ENCODE measurements around the gene IDH3B. TPM values are rescaled to one million over a fixed set of nuclear protein-coding genes. Genes with fewer than 3 reads are reported as not detected.

The IDH3B gene
- total and polyA plus RNA-seq, 2 donors (not counting 1 experiment from before 2014, with no cell fraction given) = 131 to 225 TPM

DNA sequence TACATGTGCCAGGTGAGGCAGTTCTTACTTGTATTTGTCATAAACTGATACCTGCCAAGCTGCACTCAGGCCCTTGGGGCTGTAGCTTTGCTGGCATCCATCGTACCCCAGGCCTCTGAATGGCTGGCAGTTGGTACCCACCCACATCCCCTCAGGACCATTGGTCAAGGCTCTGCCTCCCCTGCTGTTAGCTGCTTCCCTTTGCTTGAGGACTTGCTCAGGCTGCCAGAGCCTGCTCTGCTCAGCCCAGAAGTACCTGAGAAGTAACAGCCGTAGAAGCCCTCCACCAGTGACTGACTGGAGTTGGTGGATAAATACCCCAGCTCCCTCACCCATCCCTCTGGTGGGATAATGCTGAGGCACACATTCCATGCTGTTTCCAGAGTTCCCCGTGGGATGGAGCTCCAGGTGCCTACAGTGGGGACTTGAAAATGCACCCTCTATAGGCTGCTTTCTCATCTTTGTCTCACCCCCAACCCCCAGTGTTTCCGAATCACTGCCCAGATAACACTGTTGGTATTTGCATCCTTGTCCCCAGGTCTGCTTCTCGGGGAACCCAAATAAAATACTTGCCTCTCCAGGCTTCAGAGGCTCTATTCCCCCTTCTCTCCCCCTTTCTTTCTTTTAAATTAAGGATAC, 35.9 kb upstream of the IDH3B start:
- Histone ChIP-seq H3K27ac (ENCODE audit: low read length in 2 of 2) (no peak overlapping the region), H3K4me1 (ENCODE audit: control insufficient read depth in 2 of 2, insufficient read depth in 2 of 2, low read length in 2 of 2) (no peaks in the 10 kb centered on the region), H2AFZ (ENCODE audit: insufficient read depth, low read depth, low read length, poor library complexity, severe bottlenecking) (no peak overlapping the region), H3K4me3 (ENCODE audit: control extremely low read depth in 1 of 5, extremely low read depth in 1 of 5, insufficient read depth in 1 of 5, low read depth in 2 of 5, low read length in 4 of 5) (no peak overlapping the region), H4K20me1 (ENCODE audit: control insufficient read depth, insufficient read depth, low read length, poor library complexity, severe bottlenecking) (no peaks in the 10 kb centered on the region), H3K4me2 (replicated peaks; ENCODE audit: low read depth, low read length, poor library complexity, severe bottlenecking) (no peak overlapping the region), H3K36me3 (replicated peaks in 1 of 2; ENCODE audit: control extremely low read depth in 1 of 2, control insufficient read depth in 1 of 2, extremely low read depth in 1 of 2, insufficient read depth in 2 of 2, low read length in 1 of 2) (no peaks in the 10 kb centered on the region), H3K27me3 (replicated peaks in 1 of 4; ENCODE audit: control extremely low read depth in 1 of 4, control insufficient read depth in 3 of 4, insufficient read depth in 4 of 4, low read length in 3 of 4) (peaks cover 0 to 36% (median 15%) of the 10 kb centered on the region in 4 experiments), H3K9me3 (ENCODE audit: control extremely low read depth in 1 of 3, control insufficient read depth in 2 of 3, insufficient read depth in 1 of 3, low read length in 2 of 3) (no peaks in the 10 kb centered on the region), H3K79me2 (ENCODE audit: control insufficient read depth, insufficient read depth, low read length) (no peaks in the 10 kb centered on the region), H3K9ac (ENCODE audit: low read length) (no peak overlapping the region)
- Mint-ChIP-seq H3K4me3 (no peak overlapping the region), H3K9me3 (ENCODE audit: insufficient read depth) (no peaks in the 10 kb centered on the region), H3K27me3 (peaks cover 57% of the 10 kb centered on the region), H3K27ac (no peak overlapping the region), H3K4me1 (peaks cover 2% of the 10 kb centered on the region)
- no peak for ATAC-seq (ENCODE audit: low read depth)
- 86% methylated on average over 5 of the region's 5 CpGs for WGBS (ENCODE audit: insufficient coverage)
- no peak for TF ChIP-seq EZH2 (IDR thresholded peaks at IDR 0.05; ENCODE audit: borderline replicate concordance, insufficient read depth, low read depth, low read length, poor library complexity, severe bottlenecking)
- TF ChIP-seq, protein P1, sequence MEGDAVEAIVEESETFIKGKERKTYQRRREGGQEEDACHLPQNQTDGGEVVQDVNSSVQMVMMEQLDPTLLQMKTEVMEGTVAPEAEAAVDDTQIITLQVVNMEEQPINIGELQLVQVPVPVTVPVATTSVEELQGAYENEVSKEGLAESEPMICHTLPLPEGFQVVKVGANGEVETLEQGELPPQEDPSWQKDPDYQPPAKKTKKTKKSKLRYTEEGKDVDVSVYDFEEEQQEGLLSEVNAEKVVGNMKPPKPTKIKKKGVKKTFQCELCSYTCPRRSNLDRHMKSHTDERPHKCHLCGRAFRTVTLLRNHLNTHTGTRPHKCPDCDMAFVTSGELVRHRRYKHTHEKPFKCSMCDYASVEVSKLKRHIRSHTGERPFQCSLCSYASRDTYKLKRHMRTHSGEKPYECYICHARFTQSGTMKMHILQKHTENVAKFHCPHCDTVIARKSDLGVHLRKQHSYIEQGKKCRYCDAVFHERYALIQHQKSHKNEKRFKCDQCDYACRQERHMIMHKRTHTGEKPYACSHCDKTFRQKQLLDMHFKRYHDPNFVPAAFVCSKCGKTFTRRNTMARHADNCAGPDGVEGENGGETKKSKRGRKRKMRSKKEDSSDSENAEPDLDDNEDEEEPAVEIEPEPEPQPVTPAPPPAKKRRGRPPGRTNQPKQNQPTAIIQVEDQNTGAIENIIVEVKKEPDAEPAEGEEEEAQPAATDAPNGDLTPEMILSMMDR (IDR thresholded peaks at IDR 0.05) = no peak
- ChIA-PET POLR2A (no interaction called here), CTCF (no interaction called here)
- DNase-seq = no peak
- intact Hi-C loops (cut with micrococcal nuclease) = no loop called here

DNA sequence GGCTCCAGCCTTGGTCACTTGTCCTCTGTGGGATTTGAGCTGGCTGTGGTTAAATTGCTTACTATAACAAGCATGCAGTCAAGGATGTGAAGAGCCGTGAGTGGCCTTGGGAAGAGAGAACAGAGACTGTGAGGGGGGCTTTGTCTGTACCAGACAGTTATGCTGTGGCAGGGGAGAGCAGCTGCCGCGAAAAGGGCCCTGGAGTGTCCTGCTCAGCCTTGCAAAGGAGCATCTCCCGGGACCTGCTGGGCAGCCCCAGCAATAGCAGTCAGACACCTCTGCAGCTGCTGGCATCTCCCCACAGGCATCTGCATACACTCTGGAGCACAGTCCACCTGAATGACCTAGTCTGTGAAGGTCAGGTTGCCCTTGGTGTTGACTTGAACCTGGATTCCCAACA, 34.9 kb upstream of the IDH3B start:
- POLR2A ChIA-PET = no interaction called here

More for the DNA sequence above, 34.9 kb upstream of the IDH3B start:
- DNase-seq (no peak), ATAC-seq (ENCODE audit: low read depth) (no peak)
- WGBS (ENCODE audit: insufficient coverage) = 94% methylated on average over 4 of the region's 4 CpGs
- Histone ChIP-seq H3K4me1 (ENCODE audit: control insufficient read depth in 2 of 2, insufficient read depth in 2 of 2, low read length in 2 of 2) (peaks cover 3 to 5% of the 10 kb centered on the region in 2 donors), H3K9me3 (ENCODE audit: control extremely low read depth in 1 of 3, control insufficient read depth in 2 of 3, insufficient read depth in 1 of 3, low read length in 2 of 3) (peaks cover 0 to 8% (median 0%) of the 10 kb centered on the region in 3 donors), H3K4me3 (ENCODE audit: control extremely low read depth in 1 of 5, extremely low read depth in 1 of 5, insufficient read depth in 1 of 5, low read depth in 2 of 5, low read length in 4 of 5) (no peak overlapping the region), H3K36me3 (replicated peaks in 1 of 2; ENCODE audit: control extremely low read depth in 1 of 2, control insufficient read depth in 1 of 2, extremely low read depth in 1 of 2, insufficient read depth in 2 of 2, low read length in 1 of 2) (no peaks in the 10 kb centered on the region), H3K79me2 (ENCODE audit: control insufficient read depth, insufficient read depth, low read length) (no peaks in the 10 kb centered on the region), H3K27me3 (replicated peaks in 1 of 4; ENCODE audit: control extremely low read depth in 1 of 4, control insufficient read depth in 3 of 4, insufficient read depth in 4 of 4, low read length in 3 of 4) (peaks cover 0 to 46% (median 22%) of the 10 kb centered on the region in 4 experiments), H3K4me2 (replicated peaks; ENCODE audit: low read depth, low read length, poor library complexity, severe bottlenecking) (no peak overlapping the region), H3K27ac (ENCODE audit: low read length in 2 of 2) (no peak overlapping the region), H3K9ac (ENCODE audit: low read length) (no peak overlapping the region), H4K20me1 (ENCODE audit: control insufficient read depth, insufficient read depth, low read length, poor library complexity, severe bottlenecking) (no peaks in the 10 kb centered on the region), H2AFZ (ENCODE audit: insufficient read depth, low read depth, low read length, poor library complexity, severe bottlenecking) (no peak overlapping the region)
- no peak for TF ChIP-seq EZH2 (IDR thresholded peaks at IDR 0.05; ENCODE audit: borderline replicate concordance, insufficient read depth, low read depth, low read length, poor library complexity, severe bottlenecking)
- TF ChIP-seq, protein P1 (IDR thresholded peaks at IDR 0.05) = no peak
- H3K4me3 Mint-ChIP-seq = no peak overlapping the region
- no peak overlapping the region for H3K27ac Mint-ChIP-seq
- H3K9me3 Mint-ChIP-seq (ENCODE audit: insufficient read depth) = no peaks in the 10 kb centered on the region
- peaks cover 2% of the 10 kb centered on the region for H3K4me1 Mint-ChIP-seq
- intact Hi-C loops (cut with micrococcal nuclease) = no loop called here
- CTCF ChIA-PET = no interaction called here
- peaks cover 57% of the 10 kb centered on the region for H3K27me3 Mint-ChIP-seq
